ENCODE data around the gene LYST.

Gene LYST

DNA sequence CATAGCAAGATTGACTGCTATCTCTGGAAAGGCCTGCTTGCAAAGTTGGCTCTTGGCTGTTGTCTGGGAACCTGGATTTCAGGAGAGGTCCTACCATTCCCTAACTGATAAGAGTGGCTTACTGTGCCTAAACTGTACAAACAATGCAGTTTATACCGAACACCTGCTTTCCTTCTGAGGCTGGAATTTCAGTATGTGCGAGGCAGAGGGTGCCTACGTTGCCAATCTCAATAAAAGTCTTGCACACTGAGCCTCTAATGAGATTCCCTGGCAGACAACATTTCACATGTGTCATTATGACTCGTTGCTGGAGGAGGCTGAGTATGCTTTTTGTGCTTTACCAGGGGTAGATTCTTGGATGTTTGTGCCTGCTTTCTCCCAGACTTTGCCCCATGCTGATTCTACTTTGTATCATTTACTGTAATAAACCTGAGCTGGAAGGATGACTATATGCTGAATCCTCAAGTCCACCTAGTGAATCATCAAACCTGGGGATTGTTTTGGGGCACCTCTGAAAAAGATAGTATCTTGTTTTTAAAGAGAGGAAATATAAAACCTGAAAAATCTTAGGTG is 158.2 kb downstream of the LYST start:
- H3K9me3 Mint-ChIP-seq, result no peaks in the 10 kb centered on the region
- no peak overlapping the region for H3K27ac Mint-ChIP-seq
- no peak for TF ChIP-seq CTCF (IDR thresholded peaks at IDR 0.05; ENCODE audit: unreplicated experiment in 3 of 3)
- H3K4me3 Mint-ChIP-seq, result no peak overlapping the region
- no peaks in the 10 kb centered on the region for H3K27me3 Mint-ChIP-seq (ENCODE audit: low read depth)
- no peaks in the 10 kb centered on the region for H3K4me1 Mint-ChIP-seq
- H3K36me3 Mint-ChIP-seq (ENCODE audit: low read depth), result peaks cover 7% of the 10 kb centered on the region

DNA sequence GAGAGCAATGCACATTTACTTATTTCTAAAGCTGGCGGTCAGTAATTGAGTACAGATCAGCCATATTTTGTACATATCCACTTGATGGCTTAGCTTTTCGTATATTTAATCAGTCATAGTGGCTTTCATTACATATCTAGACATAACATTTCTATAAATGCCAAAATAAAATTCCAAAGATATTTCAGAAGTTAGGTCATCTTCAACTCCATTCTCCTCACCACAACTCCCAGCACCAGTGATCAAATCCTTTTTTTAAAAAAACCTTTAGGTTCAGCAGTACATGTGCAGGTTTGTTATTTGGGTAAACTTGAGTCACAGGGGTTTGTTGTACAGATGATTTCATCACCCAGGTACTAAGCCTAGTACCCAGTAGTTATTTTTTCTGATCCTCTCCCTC is 163.2 kb downstream of the LYST start:
- no peak for TF ChIP-seq CTCF (IDR thresholded peaks at IDR 0.05; ENCODE audit: unreplicated experiment in 3 of 3)
- H3K27ac Mint-ChIP-seq, result no peak overlapping the region
- H3K9me3 Mint-ChIP-seq, result no peaks in the 10 kb centered on the region
- H3K36me3 Mint-ChIP-seq (ENCODE audit: low read depth), result peaks cover 31% of the 10 kb centered on the region
- H3K27me3 Mint-ChIP-seq (ENCODE audit: low read depth), result no peaks in the 10 kb centered on the region
- H3K4me3 Mint-ChIP-seq, result no peak overlapping the region
- no peaks in the 10 kb centered on the region for H3K4me1 Mint-ChIP-seq

- Mint-ChIP-seq H3K36me3 (ENCODE audit: low read depth) (peaks cover 28% of the 10 kb centered on the region), H3K9me3 (no peaks in the 10 kb centered on the region)
- no peak for TF ChIP-seq CTCF (IDR thresholded peaks at IDR 0.05; ENCODE audit: unreplicated experiment in 3 of 3)
These were observed 164.3 kb downstream of the LYST start for GRCh38 chr1:235702412-235702811.

GRCh38 chr1:235697508-235697907 is 169.2 kb downstream of the LYST start:
- no peak for TF ChIP-seq CTCF (IDR thresholded peaks at IDR 0.05; ENCODE audit: unreplicated experiment in 3 of 3)
- H3K9me3 Mint-ChIP-seq, result no peaks in the 10 kb centered on the region
- H3K27me3 Mint-ChIP-seq (ENCODE audit: low read depth), result no peaks in the 10 kb centered on the region
- no peaks in the 10 kb centered on the region for H3K4me1 Mint-ChIP-seq
- peaks cover 40% of the 10 kb centered on the region for H3K36me3 Mint-ChIP-seq (ENCODE audit: low read depth)
- H3K4me3 Mint-ChIP-seq, result no peak overlapping the region
- no peak overlapping the region for H3K27ac Mint-ChIP-seq

More at GRCh38 chr1:235702412-235702811, 164.3 kb downstream of the LYST start:
- Mint-ChIP-seq H3K27me3 (ENCODE audit: low read depth) (no peaks in the 10 kb centered on the region), H3K27ac (no peak overlapping the region), H3K4me1 (no peaks in the 10 kb centered on the region), H3K4me3 (no peak overlapping the region)

- Mint-ChIP-seq H3K4me3 (no peak overlapping the region), H3K4me1 (no peaks in the 10 kb centered on the region), H3K27me3 (ENCODE audit: low read depth) (no peaks in the 10 kb centered on the region), H3K9me3 (no peaks in the 10 kb centered on the region), H3K27ac (no peak overlapping the region), H3K36me3 (ENCODE audit: low read depth) (peaks cover 22% of the 10 kb centered on the region)
- TF ChIP-seq CTCF (IDR thresholded peaks at IDR 0.05; ENCODE audit: unreplicated experiment in 3 of 3), result no peak
These were observed 177.3 kb downstream of the LYST start for GRCh38 chr1:235689356-235689755.

DNA sequence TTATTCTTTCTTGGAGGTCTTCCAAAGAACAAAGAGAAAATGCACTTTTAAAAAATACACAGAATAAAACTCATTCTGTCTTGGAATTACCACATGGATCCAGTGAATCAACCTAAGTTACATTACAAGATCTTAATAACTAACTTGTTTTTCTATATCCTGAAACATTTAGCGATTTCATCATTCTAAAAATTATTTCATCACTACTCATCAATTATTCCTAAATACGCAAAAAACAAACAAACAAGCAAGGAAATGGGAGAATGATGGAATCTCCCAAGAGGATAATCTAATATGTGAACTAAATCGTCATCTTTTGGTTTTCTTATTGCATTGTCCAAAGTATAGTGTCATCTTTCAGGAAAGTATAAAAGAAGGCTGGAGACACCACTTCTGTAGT is 178.6 kb downstream of the LYST start:
- Mint-ChIP-seq H3K4me1 (no peaks in the 10 kb centered on the region), H3K27ac (no peak overlapping the region), H3K36me3 (ENCODE audit: low read depth) (peaks cover 19% of the 10 kb centered on the region), H3K9me3 (no peaks in the 10 kb centered on the region), H3K4me3 (no peak overlapping the region), H3K27me3 (ENCODE audit: low read depth) (no peaks in the 10 kb centered on the region)
- TF ChIP-seq CTCF (IDR thresholded peaks at IDR 0.05; ENCODE audit: unreplicated experiment in 3 of 3), result no peak

Measured in nephron (organoid).